HCT116 (cell line): Measurements from ENCODE around the gene NELL1.

ENCODE experiments used
- CEBPB ChIP-seq: IDR thresholded peaks from 2 replicates; pipeline ENCODE4 v1.6.1; 2012; ENCODE audit warnings: low read depth
- EZH2 ChIP-seq: fragments of 200-600 bp; sonication (generic); IDR thresholded peaks from 2 replicates; pipeline ENCODE4 v1.6.1; 2017; ENCODE audit warnings: antibody characterized with exemption, mixed run types
- POLR2A ChIP-seq: IDR thresholded peaks from 2 replicates; pipeline ENCODE4 v1.7.0; 2011; ENCODE audit warnings: borderline replicate concordance; ENCODE audit not compliant: insufficient read depth, insufficient read length; ENCODE audit errors: extremely low read depth
- POLR2AphosphoS5 ChIP-seq: IDR thresholded peaks from 2 replicates; pipeline ENCODE4 v1.6.1; 2011; ENCODE audit warnings: mild to moderate bottlenecking, low read depth, low read length, moderate library complexity
- SIN3A ChIP-seq: IDR thresholded peaks from 2 replicates; pipeline ENCODE4 v1.6.1; 2012; ENCODE audit warnings: low read depth
- SP1 ChIP-seq: IDR thresholded peaks from 2 replicates; pipeline ENCODE4 v1.6.1; 2012; ENCODE audit warnings: low read depth
- SRF ChIP-seq: IDR thresholded peaks from 2 replicates; pipeline ENCODE4 v1.6.1; 2012; ENCODE audit warnings: low read depth
- YY1 ChIP-seq: IDR thresholded peaks from 2 replicates; pipeline ENCODE4 v1.6.1; 2011; ENCODE audit warnings: low read length, low read depth, moderate library complexity, mild to moderate bottlenecking; ENCODE audit not compliant: insufficient replicate concordance; ENCODE audit errors: extremely low read depth
- ZNF274 ChIP-seq: fragments of 200-500 bp; sonication (Bioruptor generic); IDR thresholded peaks from 2 replicates; pipeline ENCODE4 v1.6.1; 2014; ENCODE audit warnings: mild to moderate bottlenecking, low read depth, low read length, inconsistent platforms
- TF ChIP-seq, protein P1 (sequence below), 3 experiments: fragments of 200-600 bp in 1 of 3; sonication (generic) in 1 of 3; IDR thresholded peaks in 2 of 3; conservative IDR thresholded peaks in 1 of 3; 2 replicates each; pipeline ENCODE4 v1.5.1; 2012 to 2017; ENCODE audit warnings: low read depth in 2 of 3, low read length in 2 of 3, antibody characterized with exemption in 1 of 3, borderline replicate concordance in 1 of 3, control low read depth in 1 of 3, mild to moderate bottlenecking in 1 of 3, mixed read lengths in 1 of 3, mixed run types in 1 of 3, moderate library complexity in 1 of 3; ENCODE audit not compliant: insufficient read depth in 1 of 3
- TF ChIP-seq, protein P2 (sequence below): IDR thresholded peaks from 2 replicates; pipeline ENCODE4 v1.6.1; 2012
- TF ChIP-seq, protein P3 (sequence below): IDR thresholded peaks from 2 replicates; pipeline ENCODE4 v1.6.1; 2012
- TF ChIP-seq, protein P4 (sequence below): IDR thresholded peaks from 2 replicates; pipeline ENCODE4 v1.6.1; 2012; ENCODE audit warnings: low read depth

DNA sequence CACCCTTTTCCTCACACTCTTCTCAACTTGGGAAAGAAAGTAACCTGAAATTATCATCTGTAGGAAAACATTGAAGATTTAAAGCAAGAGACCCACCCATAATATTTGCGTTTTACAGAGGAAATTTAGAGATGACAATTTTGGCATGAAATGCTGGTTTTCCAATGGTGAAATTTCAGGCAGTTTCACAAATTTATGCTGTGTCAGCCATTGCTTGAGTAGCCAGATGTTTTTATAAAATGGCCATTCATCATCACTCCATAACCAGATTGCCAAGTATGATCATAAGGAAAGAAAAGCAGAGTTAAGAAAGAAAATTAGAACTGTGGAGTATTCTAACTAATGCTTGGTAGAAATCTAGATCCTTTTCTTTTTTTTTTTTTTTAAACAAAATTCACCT is 732.9 kb downstream of the NELL1 start:
- TF ChIP-seq, protein P1, sequence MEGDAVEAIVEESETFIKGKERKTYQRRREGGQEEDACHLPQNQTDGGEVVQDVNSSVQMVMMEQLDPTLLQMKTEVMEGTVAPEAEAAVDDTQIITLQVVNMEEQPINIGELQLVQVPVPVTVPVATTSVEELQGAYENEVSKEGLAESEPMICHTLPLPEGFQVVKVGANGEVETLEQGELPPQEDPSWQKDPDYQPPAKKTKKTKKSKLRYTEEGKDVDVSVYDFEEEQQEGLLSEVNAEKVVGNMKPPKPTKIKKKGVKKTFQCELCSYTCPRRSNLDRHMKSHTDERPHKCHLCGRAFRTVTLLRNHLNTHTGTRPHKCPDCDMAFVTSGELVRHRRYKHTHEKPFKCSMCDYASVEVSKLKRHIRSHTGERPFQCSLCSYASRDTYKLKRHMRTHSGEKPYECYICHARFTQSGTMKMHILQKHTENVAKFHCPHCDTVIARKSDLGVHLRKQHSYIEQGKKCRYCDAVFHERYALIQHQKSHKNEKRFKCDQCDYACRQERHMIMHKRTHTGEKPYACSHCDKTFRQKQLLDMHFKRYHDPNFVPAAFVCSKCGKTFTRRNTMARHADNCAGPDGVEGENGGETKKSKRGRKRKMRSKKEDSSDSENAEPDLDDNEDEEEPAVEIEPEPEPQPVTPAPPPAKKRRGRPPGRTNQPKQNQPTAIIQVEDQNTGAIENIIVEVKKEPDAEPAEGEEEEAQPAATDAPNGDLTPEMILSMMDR (IDR thresholded peaks at IDR 0.05 in 2 of 3, conservative IDR thresholded peaks at IDR 0.05 in 1 of 3; ENCODE audit: borderline replicate concordance in 1 of 3, insufficient read depth in 1 of 3, low read depth in 2 of 3, low read length in 2 of 3): no peak
- TF ChIP-seq SIN3A: no peak
- no peak for TF ChIP-seq EZH2
- TF ChIP-seq ZNF274: no peak
- TF ChIP-seq CEBPB: no peak
- TF ChIP-seq POLR2AphosphoS5: no peak
- TF ChIP-seq POLR2A: no peak
- TF ChIP-seq, protein P2, sequence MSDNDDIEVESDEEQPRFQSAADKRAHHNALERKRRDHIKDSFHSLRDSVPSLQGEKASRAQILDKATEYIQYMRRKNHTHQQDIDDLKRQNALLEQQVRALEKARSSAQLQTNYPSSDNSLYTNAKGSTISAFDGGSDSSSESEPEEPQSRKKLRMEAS: no peak
- no peak for TF ChIP-seq SRF
- no peak for TF ChIP-seq YY1
- no peak for TF ChIP-seq SP1
- TF ChIP-seq, protein P3, sequence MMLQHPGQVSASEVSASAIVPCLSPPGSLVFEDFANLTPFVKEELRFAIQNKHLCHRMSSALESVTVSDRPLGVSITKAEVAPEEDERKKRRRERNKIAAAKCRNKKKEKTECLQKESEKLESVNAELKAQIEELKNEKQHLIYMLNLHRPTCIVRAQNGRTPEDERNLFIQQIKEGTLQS: no peak
- TF ChIP-seq, protein P4, sequence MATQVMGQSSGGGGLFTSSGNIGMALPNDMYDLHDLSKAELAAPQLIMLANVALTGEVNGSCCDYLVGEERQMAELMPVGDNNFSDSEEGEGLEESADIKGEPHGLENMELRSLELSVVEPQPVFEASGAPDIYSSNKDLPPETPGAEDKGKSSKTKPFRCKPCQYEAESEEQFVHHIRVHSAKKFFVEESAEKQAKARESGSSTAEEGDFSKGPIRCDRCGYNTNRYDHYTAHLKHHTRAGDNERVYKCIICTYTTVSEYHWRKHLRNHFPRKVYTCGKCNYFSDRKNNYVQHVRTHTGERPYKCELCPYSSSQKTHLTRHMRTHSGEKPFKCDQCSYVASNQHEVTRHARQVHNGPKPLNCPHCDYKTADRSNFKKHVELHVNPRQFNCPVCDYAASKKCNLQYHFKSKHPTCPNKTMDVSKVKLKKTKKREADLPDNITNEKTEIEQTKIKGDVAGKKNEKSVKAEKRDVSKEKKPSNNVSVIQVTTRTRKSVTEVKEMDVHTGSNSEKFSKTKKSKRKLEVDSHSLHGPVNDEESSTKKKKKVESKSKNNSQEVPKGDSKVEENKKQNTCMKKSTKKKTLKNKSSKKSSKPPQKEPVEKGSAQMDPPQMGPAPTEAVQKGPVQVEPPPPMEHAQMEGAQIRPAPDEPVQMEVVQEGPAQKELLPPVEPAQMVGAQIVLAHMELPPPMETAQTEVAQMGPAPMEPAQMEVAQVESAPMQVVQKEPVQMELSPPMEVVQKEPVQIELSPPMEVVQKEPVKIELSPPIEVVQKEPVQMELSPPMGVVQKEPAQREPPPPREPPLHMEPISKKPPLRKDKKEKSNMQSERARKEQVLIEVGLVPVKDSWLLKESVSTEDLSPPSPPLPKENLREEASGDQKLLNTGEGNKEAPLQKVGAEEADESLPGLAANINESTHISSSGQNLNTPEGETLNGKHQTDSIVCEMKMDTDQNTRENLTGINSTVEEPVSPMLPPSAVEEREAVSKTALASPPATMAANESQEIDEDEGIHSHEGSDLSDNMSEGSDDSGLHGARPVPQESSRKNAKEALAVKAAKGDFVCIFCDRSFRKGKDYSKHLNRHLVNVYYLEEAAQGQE: no peak
